HepG2 (cell line): ENCODE results near the gene EPN2. TPM values are rescaled to one million over a fixed set of nuclear protein-coding genes. Genes with fewer than 3 reads are reported as not detected.

Source experiments
- AHR ChIP-seq: IDR thresholded peaks from 2 replicates; pipeline ENCODE4 v1.6.1; 2018; ENCODE audit warnings: missing genetic modification reagents, missing compliant biosample characterization
- ARNTL ChIP-seq: sonication (generic); formaldehyde crosslinking; IDR thresholded peaks from 2 replicates; pipeline ENCODE4 v1.4.0; 2020; ENCODE audit warnings: mild to moderate bottlenecking, missing genetic modification reagents
- CCAR2 ChIP-seq: fragments of 200-400 bp; formaldehyde crosslinking; optimal IDR thresholded peaks from 2 replicates; pipeline ENCODE3; 2018; ENCODE audit warnings: low read depth, mild to moderate bottlenecking, low read length, moderate library complexity
- CREB1 ChIP-seq, 2 experiments: fragments of 450-650 bp in 1 of 2; IDR thresholded peaks; 2 replicates each; pipeline ENCODE4 v1.6.1; 2016 to 2017; ENCODE audit warnings: control low read depth in 1 of 2, mild to moderate bottlenecking in 1 of 2, missing compliant biosample characterization in 1 of 2, missing genetic modification characterization in 1 of 2
- HNF1B ChIP-seq: sonication (generic); formaldehyde crosslinking; IDR thresholded peaks from 2 replicates; pipeline ENCODE4 v1.5.1; 2020; ENCODE audit warnings: mild to moderate bottlenecking, moderate library complexity, missing genetic modification reagents
- HOXA3 ChIP-seq: sonication (generic); formaldehyde crosslinking; IDR thresholded peaks from 2 replicates; pipeline ENCODE4 v1.5.0; 2020; ENCODE audit warnings: missing genetic modification reagents
- HOXD1 ChIP-seq: sonication (generic); formaldehyde crosslinking; IDR thresholded peaks from 2 replicates; pipeline ENCODE4 v1.5.0; 2020; ENCODE audit warnings: missing genetic modification reagents
- JDP2 ChIP-seq: sonication (generic); formaldehyde crosslinking; IDR thresholded peaks from 2 replicates; pipeline ENCODE4 v1.8.1; 2022; ENCODE audit warnings: missing genetic modification reagents, borderline replicate concordance
- NAIF1 ChIP-seq: sonication (generic); formaldehyde crosslinking; IDR thresholded peaks from 2 replicates; pipeline ENCODE4 v1.5.0; 2020; ENCODE audit warnings: mild to moderate bottlenecking, missing genetic modification reagents, borderline replicate concordance
- NBN ChIP-seq: fragments of 450-650 bp; conservative IDR thresholded peaks from 2 replicates; pipeline ENCODE4 v1.6.1; 2017
- RARA ChIP-seq: IDR thresholded peaks from 2 replicates; pipeline ENCODE4 v1.6.1; 2016; ENCODE audit warnings: missing genetic modification reagents, missing compliant biosample characterization
- REPIN1 ChIP-seq: sonication (generic); formaldehyde crosslinking; IDR thresholded peaks from 2 replicates; pipeline ENCODE4 v1.8.0; 2022; ENCODE audit warnings: missing genetic modification reagents, low read depth, mild to moderate bottlenecking, borderline replicate concordance
- SIX1 ChIP-seq: sonication (generic); formaldehyde crosslinking; IDR thresholded peaks from 2 replicates; pipeline ENCODE4 v1.4.0; 2020; ENCODE audit warnings: missing genetic modification reagents, borderline replicate concordance
- SNAPC2 ChIP-seq: sonication (generic); formaldehyde crosslinking; IDR thresholded peaks from 2 replicates; pipeline ENCODE4 v1.8.1; 2022; ENCODE audit warnings: mild to moderate bottlenecking, missing genetic modification reagents
- SNRNP70 ChIP-seq: fragments of 200-400 bp; formaldehyde crosslinking; IDR thresholded peaks from 2 replicates; pipeline ENCODE4 v1.6.1; 2017; ENCODE audit warnings: mild to moderate bottlenecking, low read depth, low read length, moderate library complexity
- TFAP4 ChIP-seq: sonication (generic); IDR thresholded peaks from 2 replicates; pipeline ENCODE4 v1.6.1; 2016; ENCODE audit warnings: low read depth, borderline replicate concordance
- ZHX1 ChIP-seq: sonication (generic); formaldehyde crosslinking; IDR thresholded peaks from 2 replicates; pipeline ENCODE4 v1.8.1; 2022; ENCODE audit warnings: low read depth, mild to moderate bottlenecking, missing genetic modification reagents
- ZNF264 ChIP-seq: sonication (generic); formaldehyde crosslinking; IDR thresholded peaks from 2 replicates; pipeline ENCODE4 v1.4.0; 2020; ENCODE audit warnings: missing genetic modification reagents
- ZNF367 ChIP-seq: sonication (generic); formaldehyde crosslinking; IDR thresholded peaks from 2 replicates; pipeline ENCODE4 v1.4.0; 2020; ENCODE audit warnings: missing genetic modification reagents, borderline replicate concordance
- ZNF383 ChIP-seq: sonication (generic); formaldehyde crosslinking; IDR thresholded peaks from 2 replicates; pipeline ENCODE4 v1.4.0; 2020; ENCODE audit warnings: missing genetic modification reagents, mild to moderate bottlenecking, borderline replicate concordance
- ZNF550 ChIP-seq: sonication (generic); formaldehyde crosslinking; IDR thresholded peaks from 2 replicates; pipeline ENCODE4 v1.4.0; 2020; ENCODE audit warnings: mild to moderate bottlenecking, missing genetic modification reagents, borderline replicate concordance
- polyA plus RNA-seq, 8 experiments: library from polyadenylated mRNA; depleted of rRNA in 3 of 8; stranded (reverse) in 7 of 8; unstranded in 1 of 8; fragments of >200 nt; fragmentation: Illumina TruSeq in 4 of 8; extraction: Trizol in 4 of 8; gene quantifications; 2 replicates each; pipeline versions ENCODE4 v1.2.1 to v1.2.3, GENCODE V29; 2011 to 2016; ENCODE audit warnings: low read depth in 4 of 8, missing spikeins in 1 of 8, mixed read lengths in 1 of 8; ENCODE audit not compliant: insufficient read depth in 1 of 8
- total RNA-seq, 5 experiments: library from RNA; depleted of rRNA; stranded (reverse); fragments of >200 nt; fragmentation: Illumina TruSeq; extraction: Trizol; gene quantifications; 2 replicates each; pipeline ENCODE4 v1.2.3, GENCODE V29; 2016; ENCODE audit warnings: low read depth in 1 of 5
- TF ChIP-seq, protein P1 (sequence below): sonication (generic); formaldehyde crosslinking; IDR thresholded peaks from 2 replicates; pipeline ENCODE4 v1.4.0; 2020; ENCODE audit warnings: missing genetic modification reagents
- TF ChIP-seq, protein P2 (sequence below): sonication (generic); formaldehyde crosslinking; IDR thresholded peaks from 2 replicates; pipeline ENCODE4 v1.4.0; 2020; ENCODE audit warnings: missing genetic modification reagents

Gene EPN2
- total and polyA plus RNA-seq, 2 of the 13 experiments (the other 11 are each of a cell fraction or from before 2014, with no cell fraction given): 7.8 to 19.2 TPM

- TF ChIP-seq HOXA3 (CRISPR knock-in tag) (peak; percentile 23; the same call in 1 of the 2 replicates), TFAP4 (no peak), ARNTL (no peak), RARA (CRISPR knock-in tag) (peak; percentile 44), NAIF1 (CRISPR knock-in tag) (no peak), ZHX1 (CRISPR knock-in tag) (no peak), SNRNP70 (no peak), AHR (CRISPR knock-in tag) (no peak), ZNF383 (no peak), SNAPC2 (CRISPR knock-in tag) (no peak), SIX1 (CRISPR knock-in tag) (no peak), NBN (no peak), CCAR2 (no peak), ZNF367 (CRISPR knock-in tag) (no peak), CREB1 (IDR thresholded peaks at IDR 0.05) (no peak), CREB1 (CRISPR knock-in tag; IDR thresholded peaks at IDR 0.05) (no peak), ZNF264 (CRISPR knock-in tag) (0 out of 2 replicates have a peak, but pooled peaks have one; percentile 38), REPIN1 (no peak), ZNF550 (no peak), JDP2 (CRISPR knock-in tag) (no peak), HNF1B (CRISPR knock-in tag) (no peak), HOXD1 (CRISPR knock-in tag) (no peak)
- TF ChIP-seq, protein P1, sequence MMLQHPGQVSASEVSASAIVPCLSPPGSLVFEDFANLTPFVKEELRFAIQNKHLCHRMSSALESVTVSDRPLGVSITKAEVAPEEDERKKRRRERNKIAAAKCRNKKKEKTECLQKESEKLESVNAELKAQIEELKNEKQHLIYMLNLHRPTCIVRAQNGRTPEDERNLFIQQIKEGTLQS (CRISPR knock-in tag): no peak
- TF ChIP-seq, protein P2, sequence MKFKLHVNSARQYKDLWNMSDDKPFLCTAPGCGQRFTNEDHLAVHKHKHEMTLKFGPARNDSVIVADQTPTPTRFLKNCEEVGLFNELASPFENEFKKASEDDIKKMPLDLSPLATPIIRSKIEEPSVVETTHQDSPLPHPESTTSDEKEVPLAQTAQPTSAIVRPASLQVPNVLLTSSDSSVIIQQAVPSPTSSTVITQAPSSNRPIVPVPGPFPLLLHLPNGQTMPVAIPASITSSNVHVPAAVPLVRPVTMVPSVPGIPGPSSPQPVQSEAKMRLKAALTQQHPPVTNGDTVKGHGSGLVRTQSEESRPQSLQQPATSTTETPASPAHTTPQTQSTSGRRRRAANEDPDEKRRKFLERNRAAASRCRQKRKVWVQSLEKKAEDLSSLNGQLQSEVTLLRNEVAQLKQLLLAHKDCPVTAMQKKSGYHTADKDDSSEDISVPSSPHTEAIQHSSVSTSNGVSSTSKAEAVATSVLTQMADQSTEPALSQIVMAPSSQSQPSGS (CRISPR knock-in tag): no peak
Observed at GRCh38 chr17:19345486-19346350, 108.6 kb downstream of the EPN2 start (continued).
